Aorta (tissue), 5 donors: ENCODE measurements around the gene UBA1. TPM values are rescaled to one million over a fixed set of nuclear protein-coding genes. Genes with fewer than 3 reads are reported as not detected.
A peak's percentile ranks its signal among the peaks of the same experiment; 100 is the strongest.

ENCODE experiments used
- ATAC-seq: fragments of 200-7000 bp; cut with Tn5 transposase; one replicate; pipeline ENCODE4 v1.9.1; 2022; ENCODE audit warnings: moderate library complexity; ENCODE audit not compliant: low FRiP score
- DNase-seq, 2 donors: peaks; one replicate each; pipeline ENCODE4 v3.0.0-alpha.2; 2020
- H3K27ac ChIP-seq, 2 donors: one replicate each; pipeline ENCODE4 v1.5.1; 2013; ENCODE audit warnings: low read length in 2 of 2, mild to moderate bottlenecking in 2 of 2, moderate library complexity in 2 of 2, control low read depth in 1 of 2, inconsistent platforms in 1 of 2, low read depth in 1 of 2
- H3K27me3 ChIP-seq, 2 donors: one replicate each; pipeline ENCODE4 v1.6.1; 2013; ENCODE audit warnings: control low read depth in 1 of 2, low read length in 1 of 2, mild to moderate bottlenecking in 1 of 2, moderate library complexity in 1 of 2; ENCODE audit not compliant: insufficient read depth in 2 of 2, control insufficient read depth in 1 of 2
- H3K36me3 ChIP-seq, 2 donors: one replicate each; pipeline ENCODE4 v1.6.1; 2013; ENCODE audit warnings: control low read depth in 1 of 2, low read length in 1 of 2, mild to moderate bottlenecking in 1 of 2; ENCODE audit not compliant: insufficient read depth in 2 of 2, control insufficient read depth in 1 of 2
- H3K4me1 ChIP-seq, 2 donors: one replicate each; pipeline ENCODE4 v1.6.1; 2013; ENCODE audit warnings: low read length in 2 of 2, control low read depth in 1 of 2, mild to moderate bottlenecking in 1 of 2, moderate library complexity in 1 of 2; ENCODE audit not compliant: insufficient read depth in 2 of 2, control insufficient read depth in 1 of 2
- H3K4me3 ChIP-seq, 2 donors: one replicate each; pipeline ENCODE4 v1.5.1; 2013; ENCODE audit warnings: low read length in 2 of 2, control low read depth in 1 of 2, mild to moderate bottlenecking in 1 of 2
- H3K9me3 ChIP-seq: one replicate; pipeline ENCODE4 v1.6.1; 2013; ENCODE audit warnings: mild to moderate bottlenecking, low read length; ENCODE audit not compliant: control insufficient read depth
- WGBS, 2 donors: extraction: QIAGEN DNeasy Blood & Tissue Kit; methylation state at CpG; one replicate each; pipeline ENCODE4 v1.1.7; 2013; 5-methylcytosine and 5-hydroxymethylcytosine counted together
- intact Hi-C, 2 donors: fragments of 100-400 bp; cut with DNase I; formaldehyde crosslinking; loops; one replicate each; pipeline versions ENCODE4 v1.14.2 to v1.15.0; 2022
- polyA plus RNA-seq, 2 donors: library from polyadenylated mRNA; stranded (reverse); fragments of 200-250 nt; gene quantifications; one replicate each; pipeline ENCODE4 v1.2.3, GENCODE V29; 2013
- total RNA-seq, 2 donors: library from RNA; stranded (reverse); fragmentation: NEBNext Ultra II Directional; extraction: Animal tissue kit (Norgen Biotek cat#: 25700); gene quantifications; one replicate each; pipeline ENCODE4 v1.2.1, GENCODE V29; 2021
- donor health status: healthy with polysubstance abuse.
- donor health status: Bipolar disorder and iron deficiency.
- donor health status: DM: no; HTN: no; CAD: no.
- donor health status: DM: no; HTN: no; CAD: no.
- donor health status: DM: yes; HTN: yes; CAD: no.

The UBA1 gene
- total and polyA plus RNA-seq, 4 donors = 33.8 to 167 (median 135) TPM

DNA sequence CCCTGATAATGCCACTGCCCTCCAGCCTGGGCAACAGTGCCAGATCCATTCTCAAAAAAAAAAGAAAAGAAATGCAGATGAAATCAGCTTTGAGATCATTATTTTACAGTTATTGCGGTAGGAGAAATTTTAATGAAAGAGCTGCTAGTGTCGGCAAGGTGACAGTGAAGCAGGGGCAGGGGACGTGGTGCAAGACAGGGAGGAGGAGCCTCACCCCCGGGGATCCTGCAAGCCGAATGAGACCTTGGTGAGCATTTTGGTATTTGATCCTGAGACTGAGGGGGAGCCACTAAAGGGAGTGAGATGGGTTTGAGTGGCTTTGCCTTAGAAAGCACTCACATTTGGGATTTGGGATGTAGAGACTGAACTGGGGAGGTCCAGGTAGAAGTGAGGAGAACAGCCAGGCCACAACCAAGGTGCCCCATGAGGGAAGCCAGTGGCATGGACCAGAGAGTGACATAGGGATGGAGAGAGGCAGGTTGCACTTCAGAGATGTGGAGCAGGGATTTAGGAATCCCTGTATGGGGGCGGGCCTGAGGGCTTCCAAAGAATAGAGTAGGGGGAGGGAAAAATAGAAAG, 25.0 kb upstream of the UBA1 start:
- Histone ChIP-seq H3K4me3 (no peak overlapping the region), H3K27me3 (no peaks in the 10 kb centered on the region), H3K4me1 (no peaks in the 10 kb centered on the region), H3K27ac (no peak overlapping the region), H3K9me3 (no peaks in the 10 kb centered on the region), H3K36me3 (peaks cover 0 to 2% of the 10 kb centered on the region in 2 donors)
- WGBS, 2 donors = 70 to 87% methylated on average over 6 of the region's 6 CpGs
- ATAC-seq (no peak), DNase-seq (peak; percentile 8 to 54)
- intact Hi-C loops = no loop called here

DNA sequence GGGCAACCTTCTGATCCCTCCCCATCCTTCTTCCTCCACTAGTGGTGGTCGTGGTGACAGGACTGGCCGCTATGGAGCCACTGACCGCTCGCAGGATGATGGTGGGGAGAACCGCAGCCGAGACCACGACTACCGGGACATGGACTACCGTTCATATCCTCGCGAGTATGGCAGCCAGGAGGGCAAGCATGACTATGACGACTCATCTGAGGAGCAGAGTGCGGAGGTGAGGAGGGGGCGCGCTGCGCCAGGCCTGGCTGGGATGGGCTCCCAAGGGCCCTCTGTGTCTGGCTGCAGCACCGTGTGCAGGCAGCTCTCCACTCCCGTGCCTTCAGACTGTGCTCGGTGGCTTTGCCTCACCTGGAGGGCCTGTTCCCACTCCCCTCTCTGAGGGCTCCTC, 24.4 kb upstream of the UBA1 start:
- Histone ChIP-seq H3K27me3 (no peaks in the 10 kb centered on the region), H3K4me1 (no peaks in the 10 kb centered on the region), H3K27ac (no peak overlapping the region), H3K4me3 (no peak overlapping the region), H3K9me3 (no peaks in the 10 kb centered on the region), H3K36me3 (peaks cover 0 to 2% of the 10 kb centered on the region in 2 donors)
- WGBS, 2 donors = 91 to 94% methylated on average over 19 of the region's 19 CpGs
- intact Hi-C loops = no loop called here
- no peak for ATAC-seq
- peak; percentile 35 to 59 for DNase-seq

DNA sequence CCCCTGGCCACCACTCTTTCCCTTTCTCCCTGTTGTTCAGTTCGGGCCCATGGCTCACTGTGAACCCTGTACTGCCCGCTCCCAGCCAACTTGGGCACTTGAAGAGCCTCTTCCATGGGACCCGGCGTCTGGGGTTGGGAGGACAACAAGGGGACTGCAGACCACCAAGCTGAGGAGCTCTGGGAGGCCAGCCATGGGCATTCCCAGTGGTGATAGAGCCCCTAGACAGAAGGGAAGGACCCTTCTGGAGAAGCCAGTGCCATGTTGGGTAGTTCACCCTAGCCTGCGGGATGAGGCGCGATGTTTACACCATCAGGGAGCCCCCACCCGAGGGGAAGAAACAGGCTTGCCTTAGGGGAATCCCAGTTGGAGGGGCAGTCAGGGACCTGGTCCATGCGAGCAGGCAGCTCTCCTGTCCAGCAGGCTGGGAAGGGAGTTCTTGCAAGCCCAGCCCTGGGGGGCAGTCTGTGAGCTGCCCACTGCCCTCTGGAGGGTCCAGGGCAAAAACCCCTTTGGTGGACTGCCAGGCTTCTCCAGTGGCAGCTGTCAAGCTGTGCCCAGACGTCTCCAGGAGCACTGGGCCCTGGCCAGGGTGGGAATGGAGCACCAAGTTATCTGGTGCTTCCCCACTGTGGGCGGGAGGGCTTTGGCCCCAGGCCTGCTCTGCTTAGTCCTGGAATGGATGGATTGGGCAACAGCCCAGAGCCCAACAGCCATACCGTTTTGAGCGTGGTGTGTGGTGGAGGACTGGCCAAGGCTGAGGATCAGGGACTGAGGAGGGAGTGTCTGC, 23.7 kb upstream of the UBA1 start:
- intact Hi-C loops = no loop called here
- Histone ChIP-seq H3K27ac (no peak overlapping the region), H3K4me1 (no peaks in the 10 kb centered on the region), H3K27me3 (no peaks in the 10 kb centered on the region), H3K4me3 (no peak overlapping the region), H3K36me3 (peaks cover 0 to 2% of the 10 kb centered on the region in 2 donors), H3K9me3 (no peaks in the 10 kb centered on the region)
- 54 to 57% methylated on average over 13 of the region's 13 CpGs for WGBS, 2 donors
- peak; percentile 40 for ATAC-seq
- DNase-seq = peak; percentile 52 to 64

DNA sequence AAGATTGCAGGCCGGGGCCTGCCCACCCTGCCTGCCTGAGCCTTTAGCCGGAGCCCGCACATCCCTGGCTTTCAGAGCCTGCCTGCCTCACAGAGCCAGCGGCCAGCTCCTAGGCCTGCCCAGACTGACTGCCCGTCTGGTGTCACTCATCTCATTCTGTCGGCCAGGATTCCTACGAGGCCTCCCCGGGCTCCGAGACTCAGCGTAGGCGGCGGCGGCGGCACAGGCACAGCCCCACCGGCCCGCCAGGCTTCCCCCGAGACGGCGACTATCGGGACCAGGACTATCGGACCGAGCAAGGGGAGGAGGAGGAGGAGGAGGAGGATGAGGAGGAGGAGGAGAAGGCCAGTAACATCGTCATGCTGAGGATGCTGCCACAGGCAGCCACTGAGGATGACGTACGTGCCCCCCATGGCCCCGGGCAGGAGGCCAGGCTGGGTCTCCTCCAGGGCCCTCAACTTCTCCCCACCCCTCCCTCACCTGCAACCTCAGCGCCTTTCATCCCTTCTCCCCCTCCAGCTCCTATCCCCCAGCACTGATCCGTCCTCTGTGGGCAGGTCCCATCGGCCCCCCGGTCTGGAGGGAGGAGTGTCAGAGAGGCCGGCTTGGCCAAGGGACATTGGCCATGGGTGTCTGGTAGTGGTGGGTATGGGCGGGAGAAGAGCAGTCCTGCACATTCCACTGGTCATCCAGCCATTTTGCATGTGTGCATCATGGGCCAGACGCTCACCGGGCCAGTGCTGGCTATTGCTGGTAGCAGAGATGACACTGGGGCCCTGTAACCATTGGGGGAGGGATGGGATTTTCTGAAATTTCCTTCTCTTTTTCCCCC, 22.6 kb upstream of the UBA1 start:
- no peak overlapping the region for H3K27ac ChIP-seq
- no peaks in the 10 kb centered on the region for H3K9me3 ChIP-seq
- H3K27me3 ChIP-seq = no peaks in the 10 kb centered on the region
- no peaks in the 10 kb centered on the region for H3K4me1 ChIP-seq
- ATAC-seq (no peak), DNase-seq (peak; percentile 24 to 72)
- intact Hi-C loops = no loop called here
- peaks cover 0 to 2% of the 10 kb centered on the region in 2 donors for H3K36me3 ChIP-seq
- no peak overlapping the region for H3K4me3 ChIP-seq
- WGBS, 2 donors = 85 to 88% methylated on average over 21 to 34 of the region's 34 CpGs

- peak in 1 of 2 donors; percentile 7 for DNase-seq
- Histone ChIP-seq H3K4me1 (no peaks in the 10 kb centered on the region), H3K4me3 (no peak overlapping the region), H3K27me3 (no peaks in the 10 kb centered on the region), H3K27ac (no peak overlapping the region), H3K36me3 (peaks cover 0 to 2% of the 10 kb centered on the region in 2 donors), H3K9me3 (no peaks in the 10 kb centered on the region)
- intact Hi-C loops = no loop called here
- ATAC-seq = no peak
- 87 to 90% methylated on average over 2 of the region's 2 CpGs for WGBS, 2 donors
Observed at GRCh38 chrX:47171996-47172395, 21.6 kb upstream of the UBA1 start.

DNA sequence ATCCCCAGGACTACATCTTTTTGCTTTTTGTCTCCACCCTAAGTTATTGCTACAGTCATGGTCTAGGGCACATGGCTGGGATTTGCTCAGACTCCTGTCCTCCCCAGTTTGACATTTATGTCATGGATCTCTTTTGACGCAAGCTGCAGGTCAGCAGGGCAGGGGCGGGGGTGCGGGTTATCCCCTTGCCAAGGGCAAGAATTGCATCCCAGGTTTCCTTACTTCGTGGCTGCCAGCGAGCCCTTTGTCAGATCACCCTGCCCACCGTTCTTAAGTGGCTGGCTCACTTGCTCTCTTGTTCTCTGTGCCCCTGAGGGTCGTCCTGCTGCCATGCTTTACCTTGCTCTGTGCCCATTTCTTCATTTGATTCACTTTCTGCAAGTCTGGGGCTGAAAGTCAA, 21.1 kb upstream of the UBA1 start:
- Histone ChIP-seq H3K9me3 (no peaks in the 10 kb centered on the region), H3K27ac (no peak overlapping the region), H3K27me3 (no peaks in the 10 kb centered on the region), H3K4me3 (no peak overlapping the region), H3K36me3 (peaks cover 0 to 2% of the 10 kb centered on the region in 2 donors), H3K4me1 (no peaks in the 10 kb centered on the region)
- DNase-seq (peak in 1 of 2 donors; percentile 41), ATAC-seq (no peak)
- 80 to 86% methylated on average over 7 of the region's 7 CpGs for WGBS, 2 donors
- intact Hi-C loops = no loop called here

GRCh38 chrX:47172971-47173792, 20.4 kb upstream of the UBA1 start:
- Histone ChIP-seq H3K27ac (no peak overlapping the region), H3K4me3 (no peak overlapping the region), H3K4me1 (no peaks in the 10 kb centered on the region), H3K27me3 (no peaks in the 10 kb centered on the region), H3K36me3 (peaks cover 0 to 2% of the 10 kb centered on the region in 2 donors), H3K9me3 (no peaks in the 10 kb centered on the region)
- intact Hi-C loops = no loop called here
- peak; percentile 19 to 66 for DNase-seq
- no peak for ATAC-seq
- WGBS, 2 donors = 78 to 83% methylated on average over 18 of the region's 18 CpGs

DNA sequence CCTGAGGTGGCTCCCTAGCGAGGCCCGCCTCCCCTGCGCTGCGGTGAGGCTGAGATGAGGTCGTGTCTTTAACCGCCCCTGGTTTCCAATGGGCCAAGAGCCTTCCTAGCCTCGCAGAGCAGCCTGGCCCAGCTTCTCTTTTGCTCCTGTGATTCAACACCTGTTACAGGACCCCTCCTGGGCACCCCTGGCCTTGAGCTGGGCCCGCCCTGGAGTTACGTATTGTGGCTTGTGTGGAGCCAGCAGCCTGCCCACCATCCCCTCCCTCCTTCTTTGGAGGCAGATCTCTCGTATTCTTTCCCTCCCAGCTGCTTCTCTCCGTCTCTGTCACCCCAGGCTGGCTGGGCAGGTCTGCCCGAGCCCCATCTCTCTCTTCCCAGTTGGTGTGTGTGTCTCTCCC, 19.3 kb upstream of the UBA1 start:
- intact Hi-C loops = no loop called here
- DNase-seq (peak; percentile 43 to 51), ATAC-seq (no peak)
- Histone ChIP-seq H3K4me3 (no peak overlapping the region), H3K4me1 (no peaks in the 10 kb centered on the region), H3K27me3 (no peaks in the 10 kb centered on the region), H3K9me3 (no peaks in the 10 kb centered on the region), H3K36me3 (peaks cover 0 to 1% of the 10 kb centered on the region in 2 donors), H3K27ac (no peak overlapping the region)
- 84 to 88% methylated on average over 12 of the region's 12 CpGs for WGBS, 2 donors
